Astrocyte (in vitro differentiated cells and primary cell): Measurements from ENCODE around the gene CABLES2. TPM values are rescaled to one million over a fixed set of nuclear protein-coding genes. Genes with fewer than 3 reads are reported as not detected.

Experiments used
- DNase-seq: peaks from one replicate; pipeline ENCODE4 v3.0.0-alpha.2; 2010; ENCODE audit warnings: low read depth
- FAIRE-seq: peaks from 2 replicates; lab custom pipeline; 2011; peaks lifted over from hg19 to GRCh38; lab: Jason Lieb, UNC
- H2AFZ ChIP-seq: 2 replicates; pipeline ENCODE4 v1.6.0; 2012; ENCODE audit warnings: low read depth, low read length, inconsistent platforms
- H3K27ac ChIP-seq: 2 replicates; pipeline ENCODE4 v1.5.1; 2011; ENCODE audit warnings: low read depth, low read length, inconsistent platforms
- H3K27me3 ChIP-seq: 2 replicates; pipeline ENCODE4 v1.6.0; 2011; ENCODE audit warnings: low read length, inconsistent platforms; ENCODE audit not compliant: insufficient read depth
- H3K36me3 ChIP-seq: 2 replicates; pipeline ENCODE4 v1.5.1; 2011; ENCODE audit warnings: low read length, inconsistent platforms; ENCODE audit not compliant: insufficient read depth
- H3K4me1 ChIP-seq: 2 replicates; pipeline ENCODE4 v1.5.1; 2011; ENCODE audit warnings: low read length, inconsistent platforms; ENCODE audit not compliant: insufficient read depth
- H3K4me2 ChIP-seq: 2 replicates; pipeline ENCODE4 v1.6.0; 2012; ENCODE audit warnings: low read length, inconsistent platforms
- H3K4me3 ChIP-seq: 2 replicates; pipeline ENCODE4 v1.5.1; 2011; ENCODE audit warnings: low read depth, mild to moderate bottlenecking, low read length, inconsistent platforms; ENCODE audit not compliant: insufficient read depth
- H3K79me2 ChIP-seq: 2 replicates; pipeline ENCODE4 v1.6.0; 2012; ENCODE audit warnings: mild to moderate bottlenecking, low read length, inconsistent platforms; ENCODE audit not compliant: insufficient read depth
- H3K9ac ChIP-seq: 2 replicates; pipeline ENCODE4 v1.6.0; 2012; ENCODE audit warnings: mild to moderate bottlenecking, low read length, inconsistent platforms
- H3K9me3 ChIP-seq: 2 replicates; pipeline ENCODE4 v1.5.1; 2012; ENCODE audit warnings: low read depth, mild to moderate bottlenecking, low read length, inconsistent platforms; ENCODE audit not compliant: insufficient read depth
- H4K20me1 ChIP-seq: 2 replicates; pipeline ENCODE4 v1.6.0; 2012; ENCODE audit warnings: low read length, inconsistent platforms; ENCODE audit not compliant: insufficient read depth
- H3K27ac Mint-ChIP-seq: one replicate; pipeline ENCODE4 v1.8.0; 2021; ENCODE audit warnings: mild to moderate bottlenecking, mixed read lengths; ENCODE audit not compliant: unreplicated experiment
- H3K27me3 Mint-ChIP-seq: one replicate; pipeline ENCODE4 v1.8.0; 2021; ENCODE audit warnings: low read depth, mixed read lengths; ENCODE audit not compliant: unreplicated experiment
- H3K36me3 Mint-ChIP-seq: one replicate; pipeline ENCODE4 v1.8.0; 2021; ENCODE audit warnings: low read depth, mixed read lengths; ENCODE audit not compliant: unreplicated experiment
- H3K4me1 Mint-ChIP-seq: one replicate; pipeline ENCODE4 v1.8.0; 2021; ENCODE audit warnings: low read depth, mixed read lengths; ENCODE audit not compliant: unreplicated experiment
- H3K4me3 Mint-ChIP-seq: one replicate; pipeline ENCODE4 v1.8.0; 2021; ENCODE audit warnings: mild to moderate bottlenecking, moderate library complexity, mixed read lengths; ENCODE audit not compliant: unreplicated experiment
- H3K9me3 Mint-ChIP-seq: one replicate; pipeline ENCODE4 v1.8.0; 2021; ENCODE audit warnings: mild to moderate bottlenecking, mixed read lengths; ENCODE audit not compliant: unreplicated experiment
- CTCF ChIP-seq: IDR thresholded peaks from 2 replicates; pipeline ENCODE4 v1.5.1; 2011; ENCODE audit warnings: low read depth, mild to moderate bottlenecking, inconsistent platforms, low read length, moderate library complexity; ENCODE audit not compliant: insufficient read depth
- EZH2 ChIP-seq: IDR thresholded peaks from 2 replicates; pipeline ENCODE4 v1.6.1; 2012; ENCODE audit warnings: mild to moderate bottlenecking, low read length, inconsistent platforms; ENCODE audit not compliant: insufficient read depth
- total RNA-seq: library from RNA; stranded (reverse); gene quantifications from 2 replicates; pipeline ENCODE4 v1.2.1, GENCODE V29; 2021

The CABLES2 gene
- total RNA-seq, 1 donor from 2014 or later, result 4.4 TPM

DNA sequence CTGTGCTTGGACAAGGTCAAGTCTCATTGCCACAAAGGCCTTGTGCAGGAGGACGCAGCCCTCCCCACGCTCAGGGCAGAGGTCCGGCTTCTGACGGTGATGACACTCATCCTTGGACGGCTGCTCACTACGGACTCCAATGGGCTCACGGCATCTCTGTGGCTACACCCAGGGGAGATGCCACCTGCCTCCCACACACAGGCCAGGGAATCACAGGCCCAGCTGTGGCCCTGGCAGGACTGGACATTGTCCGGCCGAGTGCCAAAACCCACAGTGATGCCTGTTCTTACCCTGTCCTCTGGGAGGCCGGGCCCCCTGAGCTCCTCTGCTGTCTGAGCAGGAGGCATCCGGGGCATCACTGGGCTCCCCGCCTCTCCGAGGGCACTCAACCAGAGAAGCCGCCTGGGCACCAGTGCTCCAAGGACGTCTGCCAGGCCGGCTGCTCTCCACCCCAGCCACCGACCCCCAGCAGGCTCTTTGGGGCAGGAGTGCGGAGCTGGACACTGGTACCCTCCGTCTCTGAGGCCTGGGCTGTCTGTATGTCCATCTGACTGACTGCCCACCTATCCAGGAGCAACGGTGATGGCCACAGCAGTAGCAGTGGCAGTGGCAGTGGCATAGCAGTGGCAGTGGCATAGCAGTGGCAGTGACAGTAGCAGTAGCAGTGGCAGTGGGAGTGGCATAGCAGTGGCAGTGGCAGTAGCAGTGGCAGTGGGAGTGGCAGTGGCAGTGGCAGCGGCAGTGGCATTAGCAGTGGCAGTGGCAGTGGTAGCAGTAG lies 18.4 kb upstream of the CABLES2 start:
- Mint-ChIP-seq H3K27me3 (peaks cover 20% of the 10 kb centered on the region), H3K27ac (no peak overlapping the region), H3K4me1 (peaks cover 2% of the 10 kb centered on the region), H3K4me3 (no peak overlapping the region), H3K36me3 (no peaks in the 10 kb centered on the region), H3K9me3 (no peaks in the 10 kb centered on the region)
- Histone ChIP-seq H3K4me3 (no peak overlapping the region), H2AFZ (no peak overlapping the region), H3K36me3 (no peaks in the 10 kb centered on the region), H3K79me2 (no peaks in the 10 kb centered on the region), H4K20me1 (no peaks in the 10 kb centered on the region), H3K4me1 (no peaks in the 10 kb centered on the region), H3K9me3 (peaks cover 3% of the 10 kb centered on the region), H3K27me3 (peaks cover 4% of the 10 kb centered on the region), H3K4me2 (no peak overlapping the region), H3K27ac (no peak overlapping the region), H3K9ac (no peak overlapping the region)
- no peak for TF ChIP-seq EZH2
- no peak for TF ChIP-seq CTCF
- FAIRE-seq (no peak), DNase-seq (no peak)

- FAIRE-seq (no peak), DNase-seq (no peak)
- peaks cover 1% of the 10 kb centered on the region for H3K27me3 ChIP-seq
- no peaks in the 10 kb centered on the region for H3K79me2 ChIP-seq
- Mint-ChIP-seq H3K27me3 (peaks cover 17% of the 10 kb centered on the region), H3K27ac (no peak overlapping the region), H3K36me3 (no peaks in the 10 kb centered on the region), H3K4me3 (no peak overlapping the region), H3K9me3 (no peaks in the 10 kb centered on the region), H3K4me1 (peaks cover 2% of the 10 kb centered on the region)
- no peak overlapping the region for H3K27ac ChIP-seq
- TF ChIP-seq CTCF, result no peak
- TF ChIP-seq EZH2, result no peak
- no peaks in the 10 kb centered on the region for H3K36me3 ChIP-seq
- H3K4me3 ChIP-seq, result no peak overlapping the region
- H2AFZ ChIP-seq, result no peak overlapping the region
- H3K9ac ChIP-seq, result no peak overlapping the region
- no peak overlapping the region for H3K4me2 ChIP-seq
- H4K20me1 ChIP-seq, result no peaks in the 10 kb centered on the region
- no peaks in the 10 kb centered on the region for H3K4me1 ChIP-seq
- peaks cover 3% of the 10 kb centered on the region for H3K9me3 ChIP-seq
These were observed 17.4 kb upstream of the CABLES2 start for GRCh38 chr20:62424249-62425107.
